ENCODE measurements around the gene PDC.
"Not testable (repeated sequence)": the region's sequence is repeated elsewhere in the genome, so short reads cannot be mapped to it uniquely, and the experiment has no call there.

The PDC gene

GRCh38 chr1:186418503-186418902 lies 42.4 kb downstream of the PDC start:
- no peak for DNase-seq
- in situ Hi-C loops (cut with HindIII; ENCODE audit: low pct_ligation_motif_present, low sequenced_read_pairs) = no loop called here
- Histone ChIP-seq H3K4me3 (ENCODE audit: low read depth, low read length) (no peak overlapping the region), H3K27ac (no peak overlapping the region), H3K27me3 (replicated peaks) (no peaks in the 10 kb centered on the region), H3K36me3 (replicated peaks) (peaks cover 10% of the 10 kb centered on the region)
- TF ChIP-seq CTCF (IDR thresholded peaks at IDR 0.05; ENCODE audit: low read depth, low read length, missing control alignments) = no peak

- no peak for TF ChIP-seq CTCF (IDR thresholded peaks at IDR 0.05; ENCODE audit: low read depth, low read length, missing control alignments)
- Histone ChIP-seq H3K4me3 (ENCODE audit: low read depth, low read length) (no peak overlapping the region), H3K36me3 (replicated peaks) (peaks cover 11% of the 10 kb centered on the region), H3K27ac (no peak overlapping the region), H3K27me3 (replicated peaks) (no peaks in the 10 kb centered on the region)
- in situ Hi-C loops (cut with HindIII; ENCODE audit: low pct_ligation_motif_present, low sequenced_read_pairs) = no loop called here
- DNase-seq = no peak
Measured at GRCh38 chr1:186413319-186413718, 47.6 kb downstream of the PDC start.

- TF ChIP-seq CTCF (IDR thresholded peaks at IDR 0.05; ENCODE audit: low read depth, low read length, missing control alignments) = no peak
- Histone ChIP-seq H3K36me3 (replicated peaks) (peaks cover 25% of the 10 kb centered on the region), H3K27me3 (replicated peaks) (no peaks in the 10 kb centered on the region), H3K27ac (no peak overlapping the region), H3K4me3 (ENCODE audit: low read depth, low read length) (no peak overlapping the region)
- no peak for DNase-seq
- in situ Hi-C loops (cut with HindIII; ENCODE audit: low pct_ligation_motif_present, low sequenced_read_pairs) = no loop called here
Measured at GRCh38 chr1:186409091-186409490, 51.8 kb downstream of the PDC start.

DNA sequence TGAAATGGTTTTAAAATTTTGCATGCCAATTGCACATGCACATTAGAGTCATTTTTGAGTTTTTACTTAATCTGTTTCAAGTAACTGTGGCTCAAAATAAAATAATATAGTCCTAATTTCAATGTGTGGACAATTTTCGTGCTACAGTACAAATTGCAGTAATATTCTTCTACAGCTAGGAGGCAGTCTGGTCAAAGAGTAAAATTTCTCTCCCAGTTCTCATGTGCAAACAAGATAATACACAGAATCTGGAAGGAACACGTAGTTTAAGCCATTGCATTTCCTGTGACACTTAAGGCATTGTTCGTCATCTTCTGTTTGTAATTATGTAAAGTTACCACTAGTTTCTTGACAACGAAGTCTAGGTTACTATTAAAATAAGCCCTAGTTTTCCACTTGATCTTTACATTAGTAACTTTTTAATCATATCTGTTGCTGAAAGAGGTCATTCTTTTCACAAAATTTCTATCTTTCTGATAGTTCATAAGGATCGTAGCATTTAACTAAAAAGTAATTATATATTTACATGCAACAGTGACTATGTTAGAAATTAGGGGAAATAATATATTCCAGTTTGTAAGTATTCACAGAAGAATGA lies 56.4 kb downstream of the PDC start:
- Histone ChIP-seq H3K27me3 (replicated peaks) (no peaks in the 10 kb centered on the region), H3K36me3 (replicated peaks) (peaks cover 23% of the 10 kb centered on the region), H3K27ac (peak overlapping the region; percentile 41), H3K4me3 (ENCODE audit: low read depth, low read length) (no peak overlapping the region)
- peak; percentile 58 for DNase-seq
- in situ Hi-C loops (cut with HindIII; ENCODE audit: low pct_ligation_motif_present, low sequenced_read_pairs) = no loop called here
- TF ChIP-seq CTCF (IDR thresholded peaks at IDR 0.05; ENCODE audit: low read depth, low read length, missing control alignments) = peak; percentile 53

DNA sequence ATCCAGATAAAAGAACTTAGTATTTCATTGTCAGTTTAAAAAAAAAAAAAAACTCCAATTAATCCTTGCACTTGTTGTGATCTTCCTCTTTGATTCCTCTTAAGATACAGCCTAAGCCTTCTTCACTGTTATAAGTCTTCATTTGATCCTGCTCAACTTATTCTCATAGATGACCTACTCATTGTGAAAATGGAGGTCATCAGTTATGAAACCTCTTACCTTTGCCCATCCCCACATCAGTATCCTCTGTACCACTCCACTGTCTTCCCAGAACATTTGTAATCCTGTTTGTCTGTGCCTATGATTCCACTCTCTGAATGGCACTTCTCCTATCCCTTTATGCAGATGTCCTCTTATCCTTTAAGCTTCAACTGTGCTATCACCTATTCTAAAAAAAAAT lies 57.3 kb downstream of the PDC start:
- DNase-seq = no peak
- TF ChIP-seq CTCF (IDR thresholded peaks at IDR 0.05; ENCODE audit: low read depth, low read length, missing control alignments) = no peak
- in situ Hi-C loops (cut with HindIII; ENCODE audit: low pct_ligation_motif_present, low sequenced_read_pairs) = no loop called here

GRCh38 chr1:186401446-186401845 lies 59.5 kb downstream of the PDC start:
- H3K27ac ChIP-seq; H3K4me3 ChIP-seq (ENCODE audit: low read depth, low read length); DNase-seq; H3K27me3 ChIP-seq (replicated peaks); in situ Hi-C loops (cut with HindIII; ENCODE audit: low pct_ligation_motif_present, low sequenced_read_pairs): not testable (repeated sequence)
- peaks cover 17% of the 10 kb centered on the region for H3K36me3 ChIP-seq (replicated peaks)

More for the DNA sequence above, 57.3 kb downstream of the PDC start:
- Histone ChIP-seq H3K36me3 (replicated peaks) (peaks cover 21% of the 10 kb centered on the region), H3K27me3 (replicated peaks) (no peaks in the 10 kb centered on the region), H3K4me3 (ENCODE audit: low read depth, low read length) (no peak overlapping the region), H3K27ac (no peak overlapping the region)

Data from brain microvascular endothelial cell (primary cell).